ENCODE data around the gene CALN1. TPM values are rescaled to one million over a fixed set of nuclear protein-coding genes. Genes with fewer than 3 reads are reported as not detected.

The CALN1 gene
- total and polyA plus RNA-seq, 2 of the 8 experiments (the other 6 are each of a cell fraction or from before 2014, with no cell fraction given) = 6.4 to 15.2 TPM

- no peaks in the 10 kb centered on the region for H3K79me1 ChIP-seq (ENCODE audit: low read depth, low read length)
- no peak overlapping the region for H3K56ac ChIP-seq (replicated peaks; ENCODE audit: insufficient read length, low read depth, low read length)
- no peaks in the 10 kb centered on the region for H3K27me3 ChIP-seq (replicated peaks in 1 of 4; ENCODE audit: control insufficient read depth in 3 of 4, extremely low read depth in 1 of 4, insufficient read depth in 3 of 4, low read length in 3 of 4)
- H2BK5ac ChIP-seq (ENCODE audit: low read depth, low read length) = no peak overlapping the region
- DNase-seq (ENCODE audit: low read depth in 1 of 2, low spot score in 2 of 2) (no peak), FAIRE-seq (no peak)
- H3K9me3 ChIP-seq (ENCODE audit: insufficient read depth in 2 of 2, low read depth in 1 of 2, low read length in 1 of 2) = no peaks in the 10 kb centered on the region
- no peaks in the 10 kb centered on the region for H3K4me1 ChIP-seq (replicated peaks in 1 of 4; ENCODE audit: control insufficient read depth in 3 of 4, insufficient read depth in 4 of 4, low read length in 3 of 4)
- no peak overlapping the region for H3K14ac ChIP-seq (ENCODE audit: insufficient read length)
- H2BK12ac ChIP-seq (ENCODE audit: low read depth, low read length) = no peak overlapping the region
- H3K4me3 ChIP-seq (ENCODE audit: extremely low read depth in 1 of 4, insufficient read depth in 2 of 4, low read depth in 3 of 4, low read length in 4 of 4) = no peak overlapping the region
- no peak overlapping the region for H4K8ac ChIP-seq (ENCODE audit: extremely low read depth, insufficient read depth, low read length)
- no peaks in the 10 kb centered on the region for H3K79me2 ChIP-seq (ENCODE audit: control insufficient read depth in 1 of 2, insufficient read depth in 2 of 2, low read length in 2 of 2)
- no peak overlapping the region for H2AK5ac ChIP-seq (ENCODE audit: low read depth, low read length)
- no peak overlapping the region for H3K4ac ChIP-seq (replicated peaks; ENCODE audit: insufficient read length, low read depth, low read length)
- H2BK120ac ChIP-seq (replicated peaks; ENCODE audit: low read depth, low read length) = no peak overlapping the region
- H3K9ac ChIP-seq (replicated peaks in 1 of 4; ENCODE audit: extremely low read depth in 1 of 4, low read depth in 3 of 4, low read length in 3 of 4) = no peak overlapping the region
- no peaks in the 10 kb centered on the region for H3K36me3 ChIP-seq (ENCODE audit: control insufficient read depth in 2 of 4, insufficient read depth in 4 of 4, low read length in 3 of 4)
- H4K91ac ChIP-seq (replicated peaks; ENCODE audit: insufficient read length, low read length) = no peak overlapping the region
- ChIA-PET CTCF (ENCODE audit: partially characterized antibody) (no interaction called here), POLR2A (ENCODE audit: partially characterized antibody) (no interaction called here)
- no peak overlapping the region for H4K5ac ChIP-seq (ENCODE audit: insufficient read length, low read depth, low read length)
- no peak overlapping the region for H2BK20ac ChIP-seq (ENCODE audit: low read length)
- no peak overlapping the region for H3K27ac ChIP-seq (ENCODE audit: low read depth, low read length)
- no peak overlapping the region for H2BK15ac ChIP-seq (ENCODE audit: low read length)
- H2AFZ ChIP-seq (ENCODE audit: low read length) = no peak overlapping the region
- WGBS, 2 experiments (ENCODE audit: extremely low coverage in 1 of 2, insufficient coverage in 1 of 2, insufficient read length in 1 of 2, insufficient replicate concordance in 2 of 2, low coverage in 1 of 2, low lambda C conversion rate in 2 of 2, missing lambda C conversion rate in 1 of 2) = 91% methylated on average over 6 of the region's 6 CpGs; no CpG with 5 or more reads in 1 of the 2 experiments
- H3K18ac ChIP-seq (ENCODE audit: extremely low read depth, low read length) = no peak overlapping the region
- H3K23ac ChIP-seq (ENCODE audit: insufficient read length) = no peak overlapping the region
- no peaks in the 10 kb centered on the region for H3K23me2 ChIP-seq (ENCODE audit: low read depth, low read length)
- no peaks in the 10 kb centered on the region for H4K20me1 ChIP-seq (replicated peaks in 1 of 2; ENCODE audit: control insufficient read depth in 1 of 2, insufficient read depth in 2 of 2, low read length in 2 of 2)
- no peak overlapping the region for H3K4me2 ChIP-seq (ENCODE audit: insufficient read depth in 1 of 2, low read depth in 2 of 2, low read length in 2 of 2)
- no peak for TF ChIP-seq GABPA (IDR thresholded peaks at IDR 0.05; ENCODE audit: borderline replicate concordance, insufficient read depth, low read length)
- no peak for TF ChIP-seq GTF2F1 (IDR thresholded peaks at IDR 0.05; ENCODE audit: borderline replicate concordance, low read depth, low read length)
- no peak for TF ChIP-seq EZH2 (IDR thresholded peaks at IDR 0.05; ENCODE audit: low read depth, low read length, severe bottlenecking)
- TF ChIP-seq ZNF274 (IDR thresholded peaks at IDR 0.05; ENCODE audit: borderline replicate concordance, extremely low read depth, low read length) = no peak
- no peak for TF ChIP-seq JUN (IDR thresholded peaks at IDR 0.05; ENCODE audit: low read depth, low read length)
- no peak for TF ChIP-seq YY1 (IDR thresholded peaks at IDR 0.05; ENCODE audit: low read depth, low read length)
- no peak for TF ChIP-seq TAF7 (optimal IDR thresholded peaks at IDR 0.05; ENCODE audit: borderline replicate concordance, low read depth, low read length)
- TF ChIP-seq CBX5 (IDR thresholded peaks at IDR 0.05; ENCODE audit: low read depth, low read length) = no peak
- TF ChIP-seq KDM5A (IDR thresholded peaks at IDR 0.05; ENCODE audit: low read length) = no peak
- TF ChIP-seq TCF12 (IDR thresholded peaks at IDR 0.05; ENCODE audit: low read depth, low read length) = no peak
- TF ChIP-seq KDM4A (IDR thresholded peaks at IDR 0.05; ENCODE audit: low read depth, low read length, severe bottlenecking) = no peak
- TF ChIP-seq SP4 (IDR thresholded peaks at IDR 0.05; ENCODE audit: low read length) = no peak
- TF ChIP-seq HDAC6 (IDR thresholded peaks at IDR 0.05; ENCODE audit: low read depth, low read length) = no peak
- TF ChIP-seq SUZ12 (IDR thresholded peaks at IDR 0.05; ENCODE audit: low read length) = no peak
- no peak for TF ChIP-seq RNF2 (IDR thresholded peaks at IDR 0.05; ENCODE audit: borderline replicate concordance, low read depth, low read length, missing control alignments, poor library complexity, severe bottlenecking)
These were observed 408.9 kb downstream of the CALN1 start for GRCh38 chr7:72003236-72003635.

Measured in H1 (cell line).